NK-92 treated with Interleukin-12 subunit alpha and Interleukin-12 subunit beta, amount 100 ng/mL, for 24 hours (cell line): ENCODE data around the gene GPR150.

Experiments used
- DNase-seq: peaks from one replicate; lab custom pipeline; 2025; lab: John Stamatoyannopoulos, UW

GPR150 gene

GRCh38 chr5:95652849-95653248 is 33.0 kb downstream of the GPR150 start:
- no peak for DNase-seq

- no peak for DNase-seq
Measured at GRCh38 chr5:95654196-95654595, 34.3 kb downstream of the GPR150 start.

- no peak for DNase-seq
Measured at GRCh38 chr5:95655575-95655974, 35.7 kb downstream of the GPR150 start.

GRCh38 chr5:95660060-95660459 is 40.2 kb downstream of the GPR150 start:
- DNase-seq = no peak

- no peak for DNase-seq
Measured at GRCh38 chr5:95662946-95663345, 43.1 kb downstream of the GPR150 start.

GRCh38 chr5:95664204-95664786 is 44.4 kb downstream of the GPR150 start:
- DNase-seq = no peak

GRCh38 chr5:95667061-95667618 is 47.3 kb downstream of the GPR150 start:
- DNase-seq = no peak

GRCh38 chr5:95667678-95668077 is 47.8 kb downstream of the GPR150 start:
- no peak for DNase-seq

- no peak for DNase-seq
Measured at GRCh38 chr5:95668216-95668615, 48.3 kb downstream of the GPR150 start.

- DNase-seq = no peak
Measured at GRCh38 chr5:95668728-95669127, 48.8 kb downstream of the GPR150 start.

- no peak for DNase-seq
Measured at GRCh38 chr5:95669540-95669939, 49.7 kb downstream of the GPR150 start.

- DNase-seq = no peak
Measured at GRCh38 chr5:95669985-95670384, 50.1 kb downstream of the GPR150 start.

GRCh38 chr5:95670568-95670967 is 50.7 kb downstream of the GPR150 start:
- DNase-seq = no peak
